ENCODE measurements around the gene DHDDS.

Gene DHDDS

DNA sequence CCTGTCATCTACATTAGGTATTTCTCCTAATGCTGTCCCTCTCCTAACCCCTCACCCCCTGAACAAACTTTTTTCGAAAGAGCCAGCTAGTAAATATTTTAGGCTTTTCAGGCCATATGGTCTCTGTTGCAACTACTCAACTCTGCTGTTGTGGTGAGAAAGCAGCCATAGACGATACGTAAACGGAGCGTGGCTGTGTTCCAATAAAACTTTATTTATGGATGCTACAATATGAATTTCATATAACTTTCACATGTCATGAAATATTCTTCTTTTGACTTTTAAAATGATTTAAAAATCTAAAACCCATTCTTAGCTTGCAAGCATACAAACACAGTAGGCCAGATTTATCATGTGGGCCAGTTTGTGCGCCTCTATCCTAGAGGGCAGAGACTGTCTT is 86.2 kb downstream of the DHDDS start:
- CTCF ChIA-PET = interaction anchor here (0.6 to 1.4 kb wide), 2 partner anchors 10 to 20 kb away, joined by 3 to 8 read pairs; no protein-coding TSS in a partner anchor

DNA sequence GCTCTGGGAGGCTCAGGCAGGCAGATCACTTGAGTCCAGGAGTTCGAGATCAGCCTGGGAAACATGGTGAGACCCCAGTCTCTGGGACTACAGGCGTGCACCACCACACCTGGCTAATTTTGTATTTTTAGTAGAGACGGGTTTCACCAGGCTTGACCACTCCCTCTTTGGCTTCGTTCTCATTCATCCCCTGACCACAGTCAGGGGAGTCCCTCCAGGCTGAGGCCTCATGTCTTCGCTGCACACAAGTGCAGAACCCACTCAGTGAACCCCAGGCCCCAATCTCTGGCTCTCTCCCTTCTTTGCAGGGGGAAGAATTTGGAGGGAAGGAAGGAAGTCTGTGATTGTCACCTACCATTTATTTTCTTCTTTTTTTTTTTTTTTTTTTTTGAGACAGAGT is 88.2 kb downstream of the DHDDS start:
- Histone ChIP-seq H3K36me3 (ENCODE audit: control insufficient read depth in 2 of 2, insufficient read depth in 1 of 2, low read length in 2 of 2) (no peaks in the 10 kb centered on the region), H3K9me3 (ENCODE audit: control insufficient read depth, insufficient read depth, low read depth, low read length) (no peaks in the 10 kb centered on the region), H3K4me1 (ENCODE audit: control insufficient read depth, insufficient read depth, low read length) (no peaks in the 10 kb centered on the region), H3K27ac (ENCODE audit: extremely low read depth, low read depth, low read length) (no peak overlapping the region), H3K4me3 (ENCODE audit: low read depth, low read length) (no peak overlapping the region)
- no peak for TF ChIP-seq ZBTB8A (tag by site-specific recombination; IDR thresholded peaks at IDR 0.05)
- no peak for TF ChIP-seq ZNF223 (tag by site-specific recombination; IDR thresholded peaks at IDR 0.05)
- TF ChIP-seq, protein P1, sequence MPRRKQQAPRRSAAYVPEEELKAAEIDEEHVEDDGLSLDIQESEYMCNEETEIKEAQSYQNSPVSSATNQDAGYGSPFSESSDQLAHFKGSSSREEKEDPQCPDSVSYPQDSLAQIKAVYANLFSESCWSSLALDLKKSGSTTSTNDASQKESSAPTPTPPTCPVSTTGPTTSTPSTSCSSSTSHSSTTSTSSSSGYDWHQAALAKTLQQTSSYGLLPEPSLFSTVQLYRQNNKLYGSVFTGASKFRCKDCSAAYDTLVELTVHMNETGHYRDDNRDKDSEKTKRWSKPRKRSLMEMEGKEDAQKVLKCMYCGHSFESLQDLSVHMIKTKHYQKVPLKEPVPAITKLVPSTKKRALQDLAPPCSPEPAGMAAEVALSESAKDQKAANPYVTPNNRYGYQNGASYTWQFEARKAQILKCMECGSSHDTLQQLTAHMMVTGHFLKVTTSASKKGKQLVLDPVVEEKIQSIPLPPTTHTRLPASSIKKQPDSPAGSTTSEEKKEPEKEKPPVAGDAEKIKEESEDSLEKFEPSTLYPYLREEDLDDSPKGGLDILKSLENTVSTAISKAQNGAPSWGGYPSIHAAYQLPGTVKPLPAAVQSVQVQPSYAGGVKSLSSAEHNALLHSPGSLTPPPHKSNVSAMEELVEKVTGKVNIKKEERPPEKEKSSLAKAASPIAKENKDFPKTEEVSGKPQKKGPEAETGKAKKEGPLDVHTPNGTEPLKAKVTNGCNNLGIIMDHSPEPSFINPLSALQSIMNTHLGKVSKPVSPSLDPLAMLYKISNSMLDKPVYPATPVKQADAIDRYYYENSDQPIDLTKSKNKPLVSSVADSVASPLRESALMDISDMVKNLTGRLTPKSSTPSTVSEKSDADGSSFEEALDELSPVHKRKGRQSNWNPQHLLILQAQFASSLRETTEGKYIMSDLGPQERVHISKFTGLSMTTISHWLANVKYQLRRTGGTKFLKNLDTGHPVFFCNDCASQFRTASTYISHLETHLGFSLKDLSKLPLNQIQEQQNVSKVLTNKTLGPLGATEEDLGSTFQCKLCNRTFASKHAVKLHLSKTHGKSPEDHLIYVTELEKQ (tag by site-specific recombination; IDR thresholded peaks at IDR 0.05; ENCODE audit: borderline replicate concordance) = no peak
- TF ChIP-seq ZFHX2 (tag by site-specific recombination; conservative IDR thresholded peaks at IDR 0.05) = no peak
- TF ChIP-seq KLF1 (tag by site-specific recombination; IDR thresholded peaks at IDR 0.05) = no peak
- TF ChIP-seq, protein P2, sequence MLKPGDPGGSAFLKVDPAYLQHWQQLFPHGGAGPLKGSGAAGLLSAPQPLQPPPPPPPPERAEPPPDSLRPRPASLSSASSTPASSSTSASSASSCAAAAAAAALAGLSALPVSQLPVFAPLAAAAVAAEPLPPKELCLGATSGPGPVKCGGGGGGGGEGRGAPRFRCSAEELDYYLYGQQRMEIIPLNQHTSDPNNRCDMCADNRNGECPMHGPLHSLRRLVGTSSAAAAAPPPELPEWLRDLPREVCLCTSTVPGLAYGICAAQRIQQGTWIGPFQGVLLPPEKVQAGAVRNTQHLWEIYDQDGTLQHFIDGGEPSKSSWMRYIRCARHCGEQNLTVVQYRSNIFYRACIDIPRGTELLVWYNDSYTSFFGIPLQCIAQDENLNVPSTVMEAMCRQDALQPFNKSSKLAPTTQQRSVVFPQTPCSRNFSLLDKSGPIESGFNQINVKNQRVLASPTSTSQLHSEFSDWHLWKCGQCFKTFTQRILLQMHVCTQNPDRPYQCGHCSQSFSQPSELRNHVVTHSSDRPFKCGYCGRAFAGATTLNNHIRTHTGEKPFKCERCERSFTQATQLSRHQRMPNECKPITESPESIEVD (tag by site-specific recombination; IDR thresholded peaks at IDR 0.05) = no peak
- TF ChIP-seq ZNF324 (tag by site-specific recombination; IDR thresholded peaks at IDR 0.05) = no peak
- no peak for TF ChIP-seq ZNF510 (tag by site-specific recombination; IDR thresholded peaks at IDR 0.05; ENCODE audit: insufficient replicate concordance)
- TF ChIP-seq ZSCAN23 (tag by site-specific recombination; IDR thresholded peaks at IDR 0.05) = no peak
- TF ChIP-seq, protein P3, sequence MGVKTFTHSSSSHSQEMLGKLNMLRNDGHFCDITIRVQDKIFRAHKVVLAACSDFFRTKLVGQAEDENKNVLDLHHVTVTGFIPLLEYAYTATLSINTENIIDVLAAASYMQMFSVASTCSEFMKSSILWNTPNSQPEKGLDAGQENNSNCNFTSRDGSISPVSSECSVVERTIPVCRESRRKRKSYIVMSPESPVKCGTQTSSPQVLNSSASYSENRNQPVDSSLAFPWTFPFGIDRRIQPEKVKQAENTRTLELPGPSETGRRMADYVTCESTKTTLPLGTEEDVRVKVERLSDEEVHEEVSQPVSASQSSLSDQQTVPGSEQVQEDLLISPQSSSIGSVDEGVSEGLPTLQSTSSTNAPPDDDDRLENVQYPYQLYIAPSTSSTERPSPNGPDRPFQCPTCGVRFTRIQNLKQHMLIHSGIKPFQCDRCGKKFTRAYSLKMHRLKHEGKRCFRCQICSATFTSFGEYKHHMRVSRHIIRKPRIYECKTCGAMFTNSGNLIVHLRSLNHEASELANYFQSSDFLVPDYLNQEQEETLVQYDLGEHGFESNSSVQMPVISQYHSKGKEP (tag by site-specific recombination; IDR thresholded peaks at IDR 0.05) = no peak
- TF ChIP-seq ZIC2 (tag by site-specific recombination; IDR thresholded peaks at IDR 0.05) = no peak
- TF ChIP-seq, protein P4, sequence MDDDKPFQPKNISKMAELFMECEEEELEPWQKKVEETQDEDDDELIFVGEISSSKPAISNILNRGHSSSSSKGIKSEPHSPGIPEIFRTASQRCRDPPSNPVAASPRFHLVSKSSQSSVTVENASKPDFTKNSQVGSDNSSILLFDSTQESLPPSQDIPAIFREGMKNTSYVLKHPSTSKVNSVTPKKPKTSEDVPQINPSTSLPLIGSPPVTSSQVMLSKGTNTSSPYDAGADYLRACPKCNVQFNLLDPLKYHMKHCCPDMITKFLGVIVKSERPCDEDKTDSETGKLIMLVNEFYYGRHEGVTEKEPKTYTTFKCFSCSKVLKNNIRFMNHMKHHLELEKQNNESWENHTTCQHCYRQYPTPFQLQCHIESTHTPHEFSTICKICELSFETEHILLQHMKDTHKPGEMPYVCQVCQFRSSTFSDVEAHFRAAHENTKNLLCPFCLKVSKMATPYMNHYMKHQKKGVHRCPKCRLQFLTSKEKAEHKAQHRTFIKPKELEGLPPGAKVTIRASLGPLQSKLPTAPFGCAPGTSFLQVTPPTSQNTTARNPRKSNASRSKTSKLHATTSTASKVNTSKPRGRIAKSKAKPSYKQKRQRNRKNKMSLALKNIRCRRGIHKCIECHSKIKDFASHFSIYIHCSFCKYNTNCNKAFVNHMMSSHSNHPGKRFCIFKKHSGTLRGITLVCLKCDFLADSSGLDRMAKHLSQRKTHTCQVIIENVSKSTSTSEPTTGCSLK (tag by site-specific recombination; IDR thresholded peaks at IDR 0.05) = no peak
- no peak for TF ChIP-seq HOXA7 (CRISPR knock-in tag; IDR thresholded peaks at IDR 0.05; ENCODE audit: borderline replicate concordance)
- no peak for TF ChIP-seq ZBTB7A (tag by site-specific recombination; IDR thresholded peaks at IDR 0.05; ENCODE audit: low read depth)
- TF ChIP-seq ZNF521 (tag by site-specific recombination; IDR thresholded peaks at IDR 0.05) = no peak
- CTCF ChIA-PET = interaction anchor here (0.8 kb wide), 1 partner anchor 10 kb away, joined by 3 read pairs; no protein-coding TSS in a partner anchor
- POLR2A ChIA-PET = no interaction called here

More for the DNA sequence above, 86.2 kb downstream of the DHDDS start:
- Histone ChIP-seq H3K27ac (ENCODE audit: extremely low read depth, low read depth, low read length) (no peak overlapping the region), H3K9me3 (ENCODE audit: control insufficient read depth, insufficient read depth, low read depth, low read length) (no peaks in the 10 kb centered on the region), H3K4me1 (ENCODE audit: control insufficient read depth, insufficient read depth, low read length) (no peaks in the 10 kb centered on the region), H3K4me3 (ENCODE audit: low read depth, low read length) (no peak overlapping the region), H3K36me3 (ENCODE audit: control insufficient read depth in 2 of 2, insufficient read depth in 1 of 2, low read length in 2 of 2) (no peaks in the 10 kb centered on the region)
- POLR2A ChIA-PET = no interaction called here
- TF ChIP-seq ZNF239 (tag by site-specific recombination; IDR thresholded peaks at IDR 0.05) (no peak), YY1 (tag by site-specific recombination; IDR thresholded peaks at IDR 0.05) (no peak)
- TF ChIP-seq, protein P5, sequence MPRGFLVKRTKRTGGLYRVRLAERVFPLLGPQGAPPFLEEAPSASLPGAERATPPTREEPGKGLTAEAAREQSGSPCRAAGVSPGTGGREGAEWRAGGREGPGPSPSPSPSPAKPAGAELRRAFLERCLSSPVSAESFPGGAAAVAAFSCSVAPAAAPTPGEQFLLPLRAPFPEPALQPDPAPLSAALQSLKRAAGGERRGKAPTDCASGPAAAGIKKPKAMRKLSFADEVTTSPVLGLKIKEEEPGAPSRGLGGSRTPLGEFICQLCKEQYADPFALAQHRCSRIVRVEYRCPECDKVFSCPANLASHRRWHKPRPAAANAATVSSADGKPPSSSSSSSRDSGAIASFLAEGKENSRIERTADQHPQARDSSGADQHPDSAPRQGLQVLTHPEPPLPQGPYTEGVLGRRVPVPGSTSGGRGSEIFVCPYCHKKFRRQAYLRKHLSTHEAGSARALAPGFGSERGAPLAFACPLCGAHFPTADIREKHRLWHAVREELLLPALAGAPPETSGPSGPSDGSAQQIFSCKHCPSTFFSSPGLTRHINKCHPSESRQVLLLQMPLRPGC (tag by site-specific recombination; IDR thresholded peaks at IDR 0.05) = no peak

All from HEK293 (cell line).